Mucosa of descending colon (tissue), 3 donors: ENCODE data around the gene BTBD9. TPM values are rescaled to one million over a fixed set of nuclear protein-coding genes. Genes with fewer than 3 reads are reported as not detected.

Experiments
- ATAC-seq: fragments of 200-7000 bp; cut with Tn5 transposase; one replicate; pipeline ENCODE4 v1.9.1; 2020; ENCODE audit warnings: mild to moderate bottlenecking, moderate library complexity
- DNase-seq, 3 donors: peaks; one replicate each; pipeline ENCODE4 v3.0.0-alpha.2; 2020
- H3K36me3 ChIP-seq: fragments of 200-600 bp; one replicate; pipeline ENCODE4 v1.8.0; 2021; ENCODE audit warnings: low read depth, mild to moderate bottlenecking
- H3K4me1 ChIP-seq: fragments of 200-600 bp; one replicate; pipeline ENCODE4 v1.8.0; 2021; ENCODE audit warnings: low read depth, mild to moderate bottlenecking
- H3K4me3 ChIP-seq: fragments of 200-600 bp; one replicate; pipeline ENCODE4 v1.8.0; 2021; ENCODE audit warnings: mild to moderate bottlenecking
- H3K9me3 ChIP-seq: fragments of 200-600 bp; one replicate; pipeline ENCODE4 v1.8.0; 2021; ENCODE audit warnings: mild to moderate bottlenecking
- intact Hi-C, 2 donors: fragments of 100-400 bp; cut with DNase I in 1 of 2; cut with micrococcal nuclease in 1 of 2; formaldehyde crosslinking; loops; one replicate each; pipeline versions ENCODE4 v1.11.0 to v1.11.1; 2022; cut with DNase I, micrococcal nuclease
- total RNA-seq, 3 donors: library from RNA; stranded (reverse); fragmentation: NEBNext Ultra II Directional in 2 of 3; extraction: Animal tissue kit (Norgen Biotek cat#: 25700) in 2 of 3; gene quantifications; one replicate each; pipeline versions ENCODE4 v1.2.1 to v1.2.4, GENCODE V29; 2021 to 2023
- TF ChIP-seq, protein P1 (sequence below): fragments of 200-600 bp; IDR thresholded peaks from one replicate; pipeline ENCODE4 v1.8.0; 2022; ENCODE audit warnings: antibody characterized with exemption, mild to moderate bottlenecking
- donor health status: DM: no; HTN: no; CAD: no; lungs with moderate emphysema.
- donor health status: DM: no; HTN: no; CAD: no.
- donor health status: DM: no; HTN: yes; CAD: no.

BTBD9 gene
- total RNA-seq, 3 donors from 2014 or later: 22.4 to 38.8 (median 23.9) TPM

DNA sequence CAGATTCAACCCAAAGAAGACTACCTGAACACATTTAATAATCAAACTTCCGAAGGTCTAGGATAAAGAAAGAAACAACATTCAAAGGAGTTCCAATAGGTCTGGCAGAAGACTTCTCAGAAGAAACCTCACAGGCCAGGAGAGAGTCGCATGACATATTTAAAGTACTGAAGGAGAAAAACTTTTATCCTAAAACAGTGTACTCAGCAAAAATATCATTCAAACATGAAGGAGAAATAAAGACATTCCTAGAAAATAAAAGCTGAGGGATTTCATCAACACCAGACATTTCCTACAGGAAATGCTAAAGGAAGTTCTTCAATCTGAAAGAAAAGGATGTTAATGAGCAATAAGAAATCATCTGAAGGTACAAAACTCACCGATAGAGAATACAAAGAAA lies 108.6 kb downstream of the BTBD9 start:
- Histone ChIP-seq H3K36me3 (no peaks in the 10 kb centered on the region), H3K9me3 (peaks cover 8% of the 10 kb centered on the region), H3K4me3 (no peak overlapping the region), H3K4me1 (no peaks in the 10 kb centered on the region)
- DNase-seq (no peak), ATAC-seq (no peak)
- intact Hi-C loops: no loop called here
- TF ChIP-seq, protein P1, sequence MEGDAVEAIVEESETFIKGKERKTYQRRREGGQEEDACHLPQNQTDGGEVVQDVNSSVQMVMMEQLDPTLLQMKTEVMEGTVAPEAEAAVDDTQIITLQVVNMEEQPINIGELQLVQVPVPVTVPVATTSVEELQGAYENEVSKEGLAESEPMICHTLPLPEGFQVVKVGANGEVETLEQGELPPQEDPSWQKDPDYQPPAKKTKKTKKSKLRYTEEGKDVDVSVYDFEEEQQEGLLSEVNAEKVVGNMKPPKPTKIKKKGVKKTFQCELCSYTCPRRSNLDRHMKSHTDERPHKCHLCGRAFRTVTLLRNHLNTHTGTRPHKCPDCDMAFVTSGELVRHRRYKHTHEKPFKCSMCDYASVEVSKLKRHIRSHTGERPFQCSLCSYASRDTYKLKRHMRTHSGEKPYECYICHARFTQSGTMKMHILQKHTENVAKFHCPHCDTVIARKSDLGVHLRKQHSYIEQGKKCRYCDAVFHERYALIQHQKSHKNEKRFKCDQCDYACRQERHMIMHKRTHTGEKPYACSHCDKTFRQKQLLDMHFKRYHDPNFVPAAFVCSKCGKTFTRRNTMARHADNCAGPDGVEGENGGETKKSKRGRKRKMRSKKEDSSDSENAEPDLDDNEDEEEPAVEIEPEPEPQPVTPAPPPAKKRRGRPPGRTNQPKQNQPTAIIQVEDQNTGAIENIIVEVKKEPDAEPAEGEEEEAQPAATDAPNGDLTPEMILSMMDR: no peak

DNA sequence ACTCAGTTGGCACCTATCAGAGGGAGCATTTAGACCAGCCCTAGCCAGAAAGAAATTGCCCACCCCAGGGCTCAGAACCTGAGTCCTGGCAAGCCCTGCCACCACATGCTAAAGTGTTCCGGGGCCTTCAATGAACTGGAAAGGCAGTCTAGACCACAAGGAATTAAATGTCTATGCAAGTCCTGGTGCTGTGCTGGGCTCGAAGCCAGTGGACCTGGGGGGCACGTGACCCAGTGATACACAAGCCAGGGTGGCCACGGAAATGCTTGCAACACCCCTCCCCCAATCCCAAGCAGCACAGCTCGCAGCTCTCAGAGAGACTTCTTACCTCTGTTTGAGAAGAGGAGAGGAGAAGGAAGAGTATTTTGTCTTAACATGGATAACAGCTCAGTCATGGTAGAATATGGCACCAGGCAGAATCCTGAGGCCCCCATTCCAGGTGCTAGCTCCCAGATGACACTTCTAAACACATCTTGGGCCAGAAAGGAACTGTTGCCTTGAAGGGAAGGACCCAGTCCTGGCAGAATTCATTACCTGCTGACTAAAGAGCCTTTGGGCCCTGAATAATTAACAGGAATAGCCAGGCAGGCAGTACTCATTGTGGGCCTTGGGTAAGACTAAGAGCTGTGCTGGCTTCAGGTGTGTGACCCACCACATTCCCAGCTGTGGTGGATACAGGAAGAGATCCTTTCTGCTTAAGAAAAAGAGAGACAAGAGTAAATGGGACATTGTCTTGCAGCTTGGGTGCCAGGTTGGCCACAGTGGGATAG lies 111.3 kb downstream of the BTBD9 start:
- ATAC-seq (no peak), DNase-seq (no peak)
- intact Hi-C loops: no loop called here
- no peaks in the 10 kb centered on the region for H3K4me1 ChIP-seq
- TF ChIP-seq, protein P1: no peak
- no peaks in the 10 kb centered on the region for H3K36me3 ChIP-seq
- H3K9me3 ChIP-seq: peaks cover 12% of the 10 kb centered on the region
- no peak overlapping the region for H3K4me3 ChIP-seq

DNA sequence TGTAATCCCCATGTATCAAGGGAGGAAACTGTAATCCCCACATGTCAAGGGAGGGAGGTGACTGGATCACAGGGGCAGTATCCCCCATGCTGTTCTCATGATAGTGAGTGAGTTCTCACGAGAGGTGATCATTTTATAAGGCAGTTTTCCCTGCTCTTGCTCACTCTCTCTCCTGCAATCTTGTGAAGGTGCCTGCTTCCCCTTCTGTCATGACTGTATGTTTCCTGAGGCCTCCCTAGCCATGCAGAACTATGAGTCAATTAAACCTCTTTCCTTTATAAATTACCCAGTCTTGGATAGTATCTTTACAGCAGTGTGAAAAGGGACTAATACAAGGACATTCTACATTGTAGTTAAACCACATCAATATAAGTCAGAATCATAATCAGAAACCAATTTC lies 112.4 kb downstream of the BTBD9 start:
- DNase-seq: no peak
- H3K36me3 ChIP-seq: no peaks in the 10 kb centered on the region
- no peak overlapping the region for H3K4me3 ChIP-seq
- intact Hi-C loops: no loop called here
- peaks cover 12% of the 10 kb centered on the region for H3K9me3 ChIP-seq
- ATAC-seq: no peak
- TF ChIP-seq, protein P1: no peak
- H3K4me1 ChIP-seq: no peaks in the 10 kb centered on the region

DNA sequence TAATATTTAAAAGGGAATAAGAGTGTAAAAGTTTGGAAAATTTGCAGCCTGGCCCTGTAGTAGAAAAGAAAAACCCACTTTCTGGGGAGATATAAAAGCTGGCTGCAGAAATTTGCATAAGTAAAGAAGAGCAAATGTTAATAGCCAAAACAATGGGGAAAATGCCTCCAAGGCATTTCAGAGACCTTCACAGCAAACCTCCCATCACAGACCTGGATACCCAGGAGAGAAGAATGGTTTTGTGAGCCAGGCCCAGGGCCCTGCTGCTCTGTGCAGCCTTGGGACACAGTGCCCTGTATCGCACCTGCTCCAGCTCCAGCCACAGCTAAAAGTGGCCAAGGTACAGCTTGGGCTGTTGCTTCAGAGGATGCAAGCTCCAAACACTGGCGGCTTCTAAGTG lies 113.8 kb downstream of the BTBD9 start:
- Histone ChIP-seq H3K36me3 (no peaks in the 10 kb centered on the region), H3K4me3 (no peak overlapping the region), H3K4me1 (no peaks in the 10 kb centered on the region), H3K9me3 (peaks cover 12% of the 10 kb centered on the region)
- DNase-seq (no peak), ATAC-seq (no peak)
- TF ChIP-seq, protein P1: no peak
- intact Hi-C loops: no loop called here

DNA sequence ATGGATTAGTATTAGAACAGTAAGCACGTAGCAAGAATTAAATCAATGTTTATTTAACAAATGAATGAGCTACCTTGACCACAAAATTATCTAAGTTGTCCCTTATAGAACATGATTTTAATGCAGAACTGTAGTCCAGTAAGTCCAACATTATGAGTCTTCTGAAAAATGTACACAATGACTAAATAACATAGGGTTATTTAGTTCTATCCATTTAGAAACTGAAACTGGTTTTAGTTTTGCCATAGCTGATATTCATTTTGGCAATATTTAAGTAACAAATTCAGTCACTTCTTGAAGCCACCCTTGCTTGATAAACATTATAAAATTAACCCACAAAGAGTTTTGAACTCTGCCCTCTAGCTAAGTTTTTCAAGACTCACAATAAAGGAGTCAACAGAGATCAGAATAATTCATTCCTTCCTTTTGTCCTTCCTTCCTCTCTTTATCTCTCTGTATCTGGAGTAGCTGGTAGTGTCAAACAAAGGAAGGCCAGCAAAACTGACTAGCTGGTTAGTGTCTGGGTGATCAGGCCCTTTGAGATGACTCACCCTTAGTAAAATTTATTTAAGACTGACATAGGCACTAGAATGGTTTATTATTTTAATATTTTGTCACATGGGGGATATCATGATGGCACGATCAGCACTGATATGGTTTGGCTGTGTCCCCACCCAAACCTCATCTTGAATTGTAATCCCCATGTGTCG lies 115.1 kb downstream of the BTBD9 start:
- no peaks in the 10 kb centered on the region for H3K4me1 ChIP-seq
- TF ChIP-seq, protein P1: no peak
- intact Hi-C loops: no loop called here
- no peak overlapping the region for H3K4me3 ChIP-seq
- DNase-seq (no peak), ATAC-seq (peak; percentile 72)
- no peaks in the 10 kb centered on the region for H3K36me3 ChIP-seq
- peaks cover 7% of the 10 kb centered on the region for H3K9me3 ChIP-seq
